DOHH2 (cell line): ENCODE data around the gene SPTBN4.
"Not testable (repeated sequence)": the region's sequence is repeated elsewhere in the genome, so short reads cannot be mapped to it uniquely, and the experiment has no call there.

Experiments used
- H3F3A ChIP-seq: fragments of 200-600 bp; sonication (generic), shearing (Covaris generic); 2 replicates; pipeline ENCODE4 v1.6.0; 2016; ENCODE audit warnings: antibody characterized with exemption, mild to moderate bottlenecking; ENCODE audit not compliant: control insufficient read depth, insufficient read depth
- H3K27ac ChIP-seq: fragments of 200-600 bp; sonication (generic); 2 replicates; pipeline ENCODE4 v1.5.1; 2014; ENCODE audit warnings: low read depth, mild to moderate bottlenecking, low read length, moderate library complexity
- H3K27me3 ChIP-seq: fragments of 200-600 bp; sonication (generic); 2 replicates; pipeline ENCODE4 v1.6.1; 2014; ENCODE audit warnings: mild to moderate bottlenecking, low read length, mixed read lengths; ENCODE audit not compliant: control insufficient read depth
- H3K36me3 ChIP-seq: fragments of 200-600 bp; sonication (generic); 2 replicates; pipeline ENCODE4 v1.6.1; 2014; ENCODE audit warnings: mild to moderate bottlenecking, low read length, moderate library complexity, mixed read lengths; ENCODE audit not compliant: control insufficient read depth
- H3K4me1 ChIP-seq: fragments of 200-600 bp; sonication (generic); 2 replicates; pipeline ENCODE4 v1.6.1; 2014; ENCODE audit warnings: mild to moderate bottlenecking, low read length, mixed read lengths; ENCODE audit not compliant: control insufficient read depth
- H3K4me2 ChIP-seq: fragments of 200-600 bp; sonication (generic); 2 replicates; pipeline ENCODE4 v1.6.0; 2014; ENCODE audit warnings: mild to moderate bottlenecking, low read length, moderate library complexity
- H3K4me3 ChIP-seq: fragments of 200-600 bp; sonication (generic); 2 replicates; pipeline ENCODE4 v1.5.1; 2014; ENCODE audit warnings: mild to moderate bottlenecking, low read length, mixed read lengths
- H3K79me2 ChIP-seq: fragments of 200-600 bp; sonication (generic); 2 replicates; pipeline ENCODE4 v1.6.1; 2014; ENCODE audit warnings: mild to moderate bottlenecking, low read length, mixed read lengths; ENCODE audit not compliant: control insufficient read depth
- H3K9me2 ChIP-seq: fragments of 200-600 bp; sonication (generic); replicated peaks from 2 replicates; pipeline ENCODE4 v1.6.1; 2014; ENCODE audit warnings: mild to moderate bottlenecking, low read length, mixed read lengths; ENCODE audit not compliant: control insufficient read depth
- H3K9me3 ChIP-seq: fragments of 200-600 bp; sonication (generic); 2 replicates; pipeline ENCODE4 v1.6.1; 2014; ENCODE audit warnings: antibody characterized with exemption, low read length, mixed read lengths; ENCODE audit not compliant: control insufficient read depth, insufficient read depth
- H4K20me1 ChIP-seq: fragments of 200-600 bp; sonication (generic); 2 replicates; pipeline ENCODE4 v1.6.0; 2014; ENCODE audit warnings: low read depth, mild to moderate bottlenecking, antibody characterized with exemption, low read length, moderate library complexity; ENCODE audit not compliant: control insufficient read depth, insufficient read depth
- EZH2phosphoT487 ChIP-seq: fragments of 200-600 bp; sonication (generic); IDR thresholded peaks from 2 replicates; pipeline ENCODE4 v1.6.1; 2017; ENCODE audit warnings: borderline replicate concordance, mild to moderate bottlenecking, antibody characterized with exemption, low read length, moderate library complexity, mixed read lengths
- TF ChIP-seq, protein P1 (sequence below): fragments of 200-600 bp; sonication (generic); IDR thresholded peaks from one replicate; pipeline ENCODE4 v1.5.1; 2014; ENCODE audit warnings: antibody characterized with exemption, mild to moderate bottlenecking, low read depth, low read length; ENCODE audit not compliant: poor library complexity, severe bottlenecking

SPTBN4 gene

DNA sequence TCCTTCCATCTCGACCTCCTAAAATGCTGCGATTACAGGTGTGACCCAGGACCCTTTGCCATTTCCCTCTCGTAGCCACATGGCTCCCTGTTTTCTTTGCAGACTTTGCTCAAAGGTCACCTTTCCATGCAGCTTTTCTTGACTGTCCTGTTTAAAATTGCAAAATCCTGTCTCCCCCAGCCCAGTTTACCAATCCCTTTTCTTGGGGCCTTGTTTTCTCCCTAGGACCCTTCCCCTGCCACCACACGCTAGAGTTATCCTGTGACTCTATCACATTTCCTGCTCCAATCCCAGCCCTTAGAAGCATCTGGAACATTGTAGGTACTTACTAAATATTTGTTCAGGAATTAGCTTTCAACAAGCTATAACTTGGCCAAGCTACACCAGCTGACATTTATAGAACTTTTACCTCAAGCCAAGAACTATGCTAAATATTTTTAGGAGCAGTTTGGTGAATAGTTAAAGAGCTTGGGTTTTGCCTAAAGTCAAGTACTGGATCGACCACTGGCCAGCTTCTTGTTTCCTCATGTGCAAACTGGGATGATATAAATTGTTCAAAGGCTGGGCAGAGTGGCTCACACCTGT, 13.6 kb upstream of the SPTBN4 start:
- Histone ChIP-seq H3K4me3 (no peak overlapping the region), H3K79me2 (no peaks in the 10 kb centered on the region), H3F3A (no peaks in the 10 kb centered on the region), H3K4me1 (no peaks in the 10 kb centered on the region), H3K27me3 (no peaks in the 10 kb centered on the region), H4K20me1 (no peaks in the 10 kb centered on the region), H3K27ac (no peak overlapping the region), H3K9me2 (no peaks in the 10 kb centered on the region), H3K9me3 (no peaks in the 10 kb centered on the region), H3K36me3 (no peaks in the 10 kb centered on the region), H3K4me2 (no peak overlapping the region)
- TF ChIP-seq EZH2phosphoT487: no peak
- TF ChIP-seq, protein P1, sequence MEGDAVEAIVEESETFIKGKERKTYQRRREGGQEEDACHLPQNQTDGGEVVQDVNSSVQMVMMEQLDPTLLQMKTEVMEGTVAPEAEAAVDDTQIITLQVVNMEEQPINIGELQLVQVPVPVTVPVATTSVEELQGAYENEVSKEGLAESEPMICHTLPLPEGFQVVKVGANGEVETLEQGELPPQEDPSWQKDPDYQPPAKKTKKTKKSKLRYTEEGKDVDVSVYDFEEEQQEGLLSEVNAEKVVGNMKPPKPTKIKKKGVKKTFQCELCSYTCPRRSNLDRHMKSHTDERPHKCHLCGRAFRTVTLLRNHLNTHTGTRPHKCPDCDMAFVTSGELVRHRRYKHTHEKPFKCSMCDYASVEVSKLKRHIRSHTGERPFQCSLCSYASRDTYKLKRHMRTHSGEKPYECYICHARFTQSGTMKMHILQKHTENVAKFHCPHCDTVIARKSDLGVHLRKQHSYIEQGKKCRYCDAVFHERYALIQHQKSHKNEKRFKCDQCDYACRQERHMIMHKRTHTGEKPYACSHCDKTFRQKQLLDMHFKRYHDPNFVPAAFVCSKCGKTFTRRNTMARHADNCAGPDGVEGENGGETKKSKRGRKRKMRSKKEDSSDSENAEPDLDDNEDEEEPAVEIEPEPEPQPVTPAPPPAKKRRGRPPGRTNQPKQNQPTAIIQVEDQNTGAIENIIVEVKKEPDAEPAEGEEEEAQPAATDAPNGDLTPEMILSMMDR: no peak

DNA sequence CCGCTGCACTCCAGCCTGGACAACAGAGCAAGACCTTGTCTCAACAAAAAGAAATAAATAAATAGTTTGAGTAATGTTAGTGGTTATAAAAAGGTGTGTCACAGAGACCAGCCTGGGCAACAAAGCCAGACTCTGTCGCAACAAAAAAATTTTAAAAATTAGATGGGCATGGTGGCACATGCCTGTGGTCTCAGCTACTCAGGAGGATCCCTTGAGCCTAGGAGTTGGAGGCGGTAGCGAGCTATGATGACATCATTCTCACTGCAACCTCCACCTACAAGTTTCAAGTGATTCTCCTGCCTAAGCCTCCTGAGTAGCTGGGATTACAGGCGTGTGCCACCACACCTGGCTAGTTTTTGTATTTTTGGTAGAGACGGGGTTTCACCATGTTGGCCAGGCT, 12.9 kb upstream of the SPTBN4 start:
- not testable (repeated sequence) for H3K4me1 ChIP-seq, H3K27me3 ChIP-seq, H3F3A ChIP-seq, H3K9me2 ChIP-seq, H3K36me3 ChIP-seq, H3K79me2 ChIP-seq, H4K20me1 ChIP-seq, H3K4me2 ChIP-seq, H3K4me3 ChIP-seq, H3K9me3 ChIP-seq, H3K27ac ChIP-seq

DNA sequence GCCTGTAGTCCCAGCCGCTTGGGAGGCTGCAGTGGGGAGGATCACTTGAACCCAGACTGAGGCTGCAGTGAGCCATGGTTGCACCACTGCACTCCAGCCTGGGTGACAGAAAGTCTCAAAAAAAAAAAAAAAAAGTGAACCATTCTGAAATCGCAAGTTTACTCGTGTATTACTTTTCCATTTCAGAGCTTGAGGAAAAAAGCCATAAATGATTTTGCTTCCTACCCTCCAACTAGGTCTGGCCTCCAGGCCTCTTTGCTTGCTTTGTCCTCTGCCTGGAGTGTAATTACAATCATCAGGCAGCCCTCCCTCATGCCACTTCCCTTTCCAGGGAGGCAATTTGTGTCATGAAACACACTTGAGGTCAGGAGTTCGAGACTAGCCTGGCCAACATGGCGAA, 9.8 kb upstream of the SPTBN4 start:
- Histone ChIP-seq H3K27me3 (no peaks in the 10 kb centered on the region), H3K27ac (no peak overlapping the region), H3K9me2 (no peaks in the 10 kb centered on the region), H3K4me2 (no peak overlapping the region), H3K9me3 (no peaks in the 10 kb centered on the region), H3K79me2 (no peaks in the 10 kb centered on the region), H3F3A (no peaks in the 10 kb centered on the region), H4K20me1 (no peaks in the 10 kb centered on the region), H3K4me3 (no peak overlapping the region), H3K4me1 (peaks cover 12% of the 10 kb centered on the region), H3K36me3 (no peaks in the 10 kb centered on the region)
- TF ChIP-seq, protein P1: no peak
- no peak for TF ChIP-seq EZH2phosphoT487

DNA sequence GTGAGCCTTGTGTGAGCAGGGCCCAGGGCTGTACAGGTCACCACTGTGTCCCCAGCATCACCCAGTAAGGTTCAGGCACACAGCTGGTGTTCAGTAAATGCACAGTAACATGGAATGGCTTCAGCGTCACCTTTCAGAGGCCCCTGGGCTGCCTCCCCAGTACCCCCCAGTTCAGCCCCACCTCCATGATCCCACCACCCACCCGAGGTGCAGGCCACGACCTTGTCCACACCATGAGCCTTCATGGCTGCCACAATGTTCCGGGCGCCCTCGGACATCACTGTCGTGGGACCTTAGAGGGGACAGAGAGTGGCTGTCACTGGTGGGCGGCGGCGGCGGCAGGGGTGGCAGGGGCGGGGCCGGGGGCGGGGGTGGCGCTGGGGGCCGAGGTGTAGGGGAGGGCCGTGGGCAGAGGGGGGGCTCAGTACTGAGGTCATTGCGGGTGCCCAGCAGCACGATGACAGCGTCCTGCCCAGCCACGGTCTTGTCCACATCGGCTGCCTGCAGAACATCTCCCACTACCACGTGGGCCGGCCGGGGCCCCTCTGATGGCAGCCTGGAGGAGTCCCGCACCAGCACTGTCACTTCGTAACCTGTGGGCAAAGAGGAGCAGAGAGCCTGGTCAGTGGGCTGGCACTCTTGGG, 8.7 kb upstream of the SPTBN4 start:
- no peaks in the 10 kb centered on the region for H3K79me2 ChIP-seq
- peaks cover 13% of the 10 kb centered on the region for H3K4me1 ChIP-seq
- H3K4me2 ChIP-seq: no peak overlapping the region
- H3K9me3 ChIP-seq: no peaks in the 10 kb centered on the region
- no peaks in the 10 kb centered on the region for H3F3A ChIP-seq
- no peaks in the 10 kb centered on the region for H3K9me2 ChIP-seq
- no peaks in the 10 kb centered on the region for H3K27me3 ChIP-seq
- no peak overlapping the region for H3K27ac ChIP-seq
- no peak for TF ChIP-seq EZH2phosphoT487
- TF ChIP-seq, protein P1: no peak
- H3K36me3 ChIP-seq: no peaks in the 10 kb centered on the region
- H4K20me1 ChIP-seq: no peaks in the 10 kb centered on the region
- H3K4me3 ChIP-seq: no peak overlapping the region
